PFSK-1 (cell line): ENCODE measurements around the gene RIPOR1.

Experiments
- FOXP2 ChIP-seq: optimal IDR thresholded peaks from 2 replicates; pipeline ENCODE3; 2011; ENCODE audit warnings: borderline replicate concordance, control low read depth, inconsistent platforms; ENCODE audit not compliant: insufficient read depth; ENCODE audit errors: extremely low read length, extremely low read depth
- POLR2AphosphoS5 ChIP-seq: IDR thresholded peaks from 2 replicates; pipeline ENCODE4 v1.6.1; 2012; ENCODE audit warnings: low read depth, mild to moderate bottlenecking, control low read depth, low read length, moderate library complexity
- SIN3A ChIP-seq: IDR thresholded peaks from 2 replicates; pipeline ENCODE4 v1.6.1; 2012; ENCODE audit warnings: mild to moderate bottlenecking, low read length, moderate library complexity, borderline replicate concordance; ENCODE audit not compliant: insufficient read depth
- TAF1 ChIP-seq: IDR thresholded peaks from 2 replicates; pipeline ENCODE4 v1.6.1; 2012; ENCODE audit warnings: low read length, control low read depth, borderline replicate concordance; ENCODE audit not compliant: insufficient read depth
- TF ChIP-seq, protein P1 (sequence below), 2 experiments: IDR thresholded peaks; 2 replicates each; pipeline versions ENCODE4 v1.6.1 to v1.8.0; 2011 to 2012; ENCODE audit warnings: low read depth in 2 of 2, low read length in 2 of 2, control low read depth in 1 of 2, inconsistent platforms in 1 of 2, mild to moderate bottlenecking in 1 of 2, moderate library complexity in 1 of 2; ENCODE audit not compliant: insufficient read depth in 1 of 2

Gene RIPOR1

DNA sequence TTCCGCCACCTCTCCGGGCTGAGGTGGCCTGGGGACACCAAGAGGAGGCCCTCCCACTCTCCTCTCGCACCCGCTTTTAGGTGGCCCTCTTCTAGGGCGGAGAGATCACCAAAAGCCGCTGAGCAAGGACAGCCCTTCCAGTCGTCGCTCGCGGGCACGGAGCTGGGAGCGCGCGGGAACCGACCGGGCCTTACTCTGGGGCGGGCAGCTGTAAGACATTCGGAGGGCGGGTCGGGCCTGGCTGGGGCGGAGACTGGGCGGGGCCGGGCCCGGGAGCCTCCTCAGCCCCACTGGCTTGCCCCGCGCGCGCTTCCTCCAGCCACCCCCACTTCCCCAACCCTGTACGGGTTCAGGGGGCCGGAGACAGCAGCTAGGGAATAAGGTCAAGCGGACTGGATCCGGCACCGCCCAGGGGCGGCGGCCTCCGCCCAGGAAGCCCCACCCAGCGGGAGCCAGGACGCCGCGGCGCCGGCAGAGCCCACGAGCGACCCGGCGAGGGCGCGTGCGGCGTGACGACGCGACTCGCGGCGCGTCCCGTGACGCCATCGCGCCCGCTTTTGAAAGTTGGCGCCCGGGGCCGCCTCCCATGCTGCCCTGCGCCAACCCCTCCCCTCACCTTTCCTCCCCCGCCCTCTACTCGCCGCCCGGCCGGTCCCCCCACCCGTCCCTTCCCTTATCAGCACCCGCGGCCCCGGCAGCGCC is 33.3 kb downstream of the RIPOR1 start:
- TF ChIP-seq, protein P1, sequence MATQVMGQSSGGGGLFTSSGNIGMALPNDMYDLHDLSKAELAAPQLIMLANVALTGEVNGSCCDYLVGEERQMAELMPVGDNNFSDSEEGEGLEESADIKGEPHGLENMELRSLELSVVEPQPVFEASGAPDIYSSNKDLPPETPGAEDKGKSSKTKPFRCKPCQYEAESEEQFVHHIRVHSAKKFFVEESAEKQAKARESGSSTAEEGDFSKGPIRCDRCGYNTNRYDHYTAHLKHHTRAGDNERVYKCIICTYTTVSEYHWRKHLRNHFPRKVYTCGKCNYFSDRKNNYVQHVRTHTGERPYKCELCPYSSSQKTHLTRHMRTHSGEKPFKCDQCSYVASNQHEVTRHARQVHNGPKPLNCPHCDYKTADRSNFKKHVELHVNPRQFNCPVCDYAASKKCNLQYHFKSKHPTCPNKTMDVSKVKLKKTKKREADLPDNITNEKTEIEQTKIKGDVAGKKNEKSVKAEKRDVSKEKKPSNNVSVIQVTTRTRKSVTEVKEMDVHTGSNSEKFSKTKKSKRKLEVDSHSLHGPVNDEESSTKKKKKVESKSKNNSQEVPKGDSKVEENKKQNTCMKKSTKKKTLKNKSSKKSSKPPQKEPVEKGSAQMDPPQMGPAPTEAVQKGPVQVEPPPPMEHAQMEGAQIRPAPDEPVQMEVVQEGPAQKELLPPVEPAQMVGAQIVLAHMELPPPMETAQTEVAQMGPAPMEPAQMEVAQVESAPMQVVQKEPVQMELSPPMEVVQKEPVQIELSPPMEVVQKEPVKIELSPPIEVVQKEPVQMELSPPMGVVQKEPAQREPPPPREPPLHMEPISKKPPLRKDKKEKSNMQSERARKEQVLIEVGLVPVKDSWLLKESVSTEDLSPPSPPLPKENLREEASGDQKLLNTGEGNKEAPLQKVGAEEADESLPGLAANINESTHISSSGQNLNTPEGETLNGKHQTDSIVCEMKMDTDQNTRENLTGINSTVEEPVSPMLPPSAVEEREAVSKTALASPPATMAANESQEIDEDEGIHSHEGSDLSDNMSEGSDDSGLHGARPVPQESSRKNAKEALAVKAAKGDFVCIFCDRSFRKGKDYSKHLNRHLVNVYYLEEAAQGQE (IDR thresholded peaks at IDR 0.05; ENCODE audit: insufficient read depth in 1 of 2, low read depth in 2 of 2, low read length in 2 of 2) = 0 out of 4 replicates have a peak, but pooled peaks of 1 of the 2 experiments have one; percentile 4
- TF ChIP-seq SIN3A = 0 out of 2 replicates have a peak, but pooled peaks have one; percentile 16
- peak; percentile 81 for TF ChIP-seq POLR2AphosphoS5
- TF ChIP-seq TAF1 = no peak; the same call in 1 of the 2 replicates

DNA sequence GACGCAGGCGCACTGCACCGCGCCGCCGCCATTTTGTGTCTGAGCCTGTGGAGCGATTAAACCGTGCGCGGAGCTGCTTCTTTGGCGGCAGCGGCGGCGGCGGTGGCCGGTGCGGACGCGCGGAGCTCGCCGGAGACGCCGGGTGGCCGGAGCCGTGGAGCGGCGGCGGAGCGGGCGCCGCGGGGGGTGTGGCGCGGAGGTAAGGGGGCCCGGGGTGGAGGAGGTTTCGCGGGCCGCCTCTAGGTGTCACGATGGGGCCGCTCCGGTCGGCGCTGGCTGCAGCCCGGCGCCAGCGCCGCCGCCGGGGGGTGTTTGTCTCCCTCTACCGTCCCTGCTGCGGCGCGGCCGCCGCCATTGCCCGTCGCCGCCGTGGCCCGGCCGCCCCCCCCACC is 33.9 kb downstream of the RIPOR1 start, which contains the start of gene CTCF:
Gene CTCF (plus strand): TSS at position 1 of the 392 bp plus-strand sequence. CDS start 48,307 bp downstream, outside the sequence.
- TF ChIP-seq SIN3A = no peak
- TF ChIP-seq, protein P1 (IDR thresholded peaks at IDR 0.05; ENCODE audit: insufficient read depth in 1 of 2, low read depth in 2 of 2, low read length in 2 of 2) = 0 out of 4 replicates have a peak, but pooled peaks of 1 of the 2 experiments have one; percentile 3
- TF ChIP-seq FOXP2 = no peak
- TF ChIP-seq TAF1 = 0 out of 2 replicates have a peak, but pooled peaks have one; percentile 41
- TF ChIP-seq POLR2AphosphoS5 = no peak

DNA sequence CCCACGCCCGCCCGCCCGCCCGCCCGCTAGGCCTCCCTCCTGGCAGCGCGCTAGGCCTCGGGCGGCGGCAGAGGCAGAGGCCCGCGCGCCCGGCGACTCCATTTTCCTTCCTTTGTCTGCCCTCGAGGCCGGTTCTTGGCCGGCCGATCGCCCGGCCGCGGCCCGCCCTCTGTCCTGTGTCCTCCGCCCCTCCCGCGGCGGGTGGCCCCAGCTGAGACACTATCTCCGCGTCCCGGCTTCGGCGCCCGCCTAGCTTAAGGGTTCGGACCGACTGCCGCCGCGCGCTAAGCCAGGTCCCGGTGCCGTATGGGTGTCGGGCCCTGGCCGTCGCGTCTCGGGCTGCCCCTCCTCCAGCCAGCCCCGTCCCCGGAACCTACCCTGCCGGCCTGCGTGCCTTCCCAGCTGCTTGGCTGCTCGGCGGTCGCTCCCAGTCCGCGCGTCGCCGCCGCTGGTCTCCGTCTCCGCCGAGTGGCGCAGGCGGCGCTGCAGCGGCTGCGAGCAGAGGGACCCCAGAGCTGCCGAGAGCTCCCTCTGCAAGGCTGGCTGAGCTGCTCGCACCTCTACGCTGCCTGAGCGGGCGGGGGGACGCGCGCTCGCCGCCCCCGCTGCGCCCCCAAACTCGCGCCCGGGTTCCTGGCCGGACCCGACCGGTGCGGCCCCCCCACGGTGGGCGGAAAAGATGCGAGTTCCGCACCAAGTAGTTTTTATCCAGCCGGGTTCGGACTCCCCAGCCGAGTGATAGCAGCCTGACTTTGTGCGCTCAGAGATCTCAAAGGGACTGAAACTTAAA is 34.5 kb downstream of the RIPOR1 start:
- TF ChIP-seq, protein P1 (IDR thresholded peaks at IDR 0.05; ENCODE audit: insufficient read depth in 1 of 2, low read depth in 2 of 2, low read length in 2 of 2) = no peak
- peak; percentile 53 for TF ChIP-seq FOXP2

DNA sequence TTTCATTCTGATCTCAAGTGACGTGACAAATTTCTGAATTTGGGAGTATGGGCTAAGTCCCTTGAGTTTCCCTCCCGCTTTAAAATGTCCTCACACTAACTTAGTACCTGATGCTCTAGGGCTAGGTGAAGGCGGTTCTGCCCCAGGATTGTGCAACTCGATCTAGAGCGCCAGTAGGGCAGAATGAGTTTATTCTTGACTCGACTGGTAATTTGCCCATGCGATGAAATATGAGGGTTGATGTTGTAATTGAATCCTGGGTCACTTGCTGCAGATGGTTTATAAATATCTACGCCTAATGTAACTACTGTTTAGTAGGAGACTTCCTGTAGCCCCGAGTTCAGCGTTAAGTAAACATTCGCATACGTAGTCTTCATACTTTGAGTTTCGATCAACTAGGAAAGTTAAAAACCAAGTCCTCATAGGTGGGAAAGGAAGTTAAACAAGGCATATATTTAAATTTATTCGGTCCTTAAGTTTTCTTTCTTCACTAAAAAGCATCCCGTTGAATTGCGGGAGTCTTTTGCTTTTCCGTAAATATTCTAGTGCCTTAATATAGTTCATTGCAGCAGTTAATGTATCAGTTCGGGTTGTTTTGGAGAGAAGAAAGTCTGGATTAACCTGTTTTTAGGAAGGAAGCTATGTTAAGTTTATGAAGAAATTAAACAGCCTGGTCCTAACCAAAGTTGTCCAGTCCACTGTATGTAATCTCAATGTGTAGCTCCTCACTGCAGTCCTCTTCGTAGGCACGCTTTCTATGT is 35.3 kb downstream of the RIPOR1 start:
- TF ChIP-seq SIN3A (peak; percentile 28; the same call in 1 of the 2 replicates), FOXP2 (no peak)

DNA sequence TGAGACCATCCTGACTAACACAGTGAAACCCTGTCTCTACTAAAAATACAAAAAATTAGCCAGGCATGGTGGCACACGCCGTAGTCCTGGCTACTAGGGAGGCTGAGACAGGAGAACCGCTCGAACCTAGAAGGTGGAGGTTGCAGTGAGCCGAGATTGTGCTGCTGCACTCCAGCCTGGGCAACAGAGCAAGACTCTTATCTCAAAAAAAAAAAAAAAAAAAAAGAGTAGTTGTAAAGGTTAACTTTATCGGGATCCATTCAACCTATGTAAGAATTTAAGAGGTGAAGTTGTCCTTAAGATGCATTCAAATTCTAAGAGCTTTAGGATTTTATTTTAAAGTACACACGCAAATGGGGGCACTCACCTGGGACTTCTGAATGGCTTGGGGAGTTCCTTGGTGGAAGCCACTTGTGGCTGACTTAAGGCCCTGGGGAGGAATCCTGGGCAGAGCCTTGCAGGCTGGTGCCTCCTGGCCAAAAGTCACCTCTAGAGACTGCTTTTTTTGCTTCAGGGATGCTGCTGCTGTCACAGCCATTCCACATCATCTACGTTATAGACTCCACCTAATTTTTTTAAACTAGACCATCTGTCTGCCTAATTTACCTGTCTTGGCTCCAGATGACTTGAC is 37.0 kb downstream of the RIPOR1 start:
- TF ChIP-seq SIN3A (no peak), POLR2AphosphoS5 (no peak), TAF1 (no peak), FOXP2 (no peak)
- TF ChIP-seq, protein P1 (IDR thresholded peaks at IDR 0.05; ENCODE audit: insufficient read depth in 1 of 2, low read depth in 2 of 2, low read length in 2 of 2) = no peak
